ENCODE measurements around the gene PLEK. TPM values are rescaled to one million over a fixed set of nuclear protein-coding genes. Genes with fewer than 3 reads are reported as not detected.

PLEK gene
- total and polyA plus RNA-seq, 7 donors, result 5.8 to 16.8 (median 12.6) TPM

DNA sequence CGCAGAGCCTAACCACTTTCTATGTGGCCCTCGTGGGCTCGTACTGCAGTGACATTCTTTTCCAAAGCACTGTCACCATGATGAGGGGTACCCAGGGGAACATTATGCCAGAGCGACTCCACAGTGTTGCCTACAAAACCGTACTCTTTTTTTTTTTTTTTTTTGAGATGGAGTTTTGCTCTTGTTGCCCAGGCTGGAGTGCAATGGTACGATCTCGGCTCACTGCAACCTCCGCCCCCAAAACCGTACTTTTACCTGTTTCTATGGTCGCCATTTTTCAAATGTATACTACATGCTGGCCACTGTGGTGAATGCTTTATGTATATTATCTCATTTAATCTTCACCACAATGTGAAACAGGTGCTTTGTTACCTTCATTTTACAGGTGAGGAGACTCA is 4.3 kb downstream of the PLEK start:
- 87 to 89% methylated on average over 10 of the region's 10 CpGs for WGBS, 2 donors
- Histone ChIP-seq H3K9me3 (no peaks in the 10 kb centered on the region), H3K4me3 (no peak overlapping the region), H3K4me1 (peaks cover 0 to 16% (median 6%) of the 10 kb centered on the region in 4 donors), H3K36me3 (no peaks in the 10 kb centered on the region), H3K27ac (no peak overlapping the region), H3K27me3 (no peaks in the 10 kb centered on the region)
- TF ChIP-seq POLR2A (IDR thresholded peaks at IDR 0.05) (no peak), EP300 (IDR thresholded peaks at IDR 0.05) (no peak)
- TF ChIP-seq, protein P1, sequence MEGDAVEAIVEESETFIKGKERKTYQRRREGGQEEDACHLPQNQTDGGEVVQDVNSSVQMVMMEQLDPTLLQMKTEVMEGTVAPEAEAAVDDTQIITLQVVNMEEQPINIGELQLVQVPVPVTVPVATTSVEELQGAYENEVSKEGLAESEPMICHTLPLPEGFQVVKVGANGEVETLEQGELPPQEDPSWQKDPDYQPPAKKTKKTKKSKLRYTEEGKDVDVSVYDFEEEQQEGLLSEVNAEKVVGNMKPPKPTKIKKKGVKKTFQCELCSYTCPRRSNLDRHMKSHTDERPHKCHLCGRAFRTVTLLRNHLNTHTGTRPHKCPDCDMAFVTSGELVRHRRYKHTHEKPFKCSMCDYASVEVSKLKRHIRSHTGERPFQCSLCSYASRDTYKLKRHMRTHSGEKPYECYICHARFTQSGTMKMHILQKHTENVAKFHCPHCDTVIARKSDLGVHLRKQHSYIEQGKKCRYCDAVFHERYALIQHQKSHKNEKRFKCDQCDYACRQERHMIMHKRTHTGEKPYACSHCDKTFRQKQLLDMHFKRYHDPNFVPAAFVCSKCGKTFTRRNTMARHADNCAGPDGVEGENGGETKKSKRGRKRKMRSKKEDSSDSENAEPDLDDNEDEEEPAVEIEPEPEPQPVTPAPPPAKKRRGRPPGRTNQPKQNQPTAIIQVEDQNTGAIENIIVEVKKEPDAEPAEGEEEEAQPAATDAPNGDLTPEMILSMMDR (IDR thresholded peaks at IDR 0.05), result no peak
- intact Hi-C loops (cut with DNase I), result no loop called here
- DNase-seq, result no peak

DNA sequence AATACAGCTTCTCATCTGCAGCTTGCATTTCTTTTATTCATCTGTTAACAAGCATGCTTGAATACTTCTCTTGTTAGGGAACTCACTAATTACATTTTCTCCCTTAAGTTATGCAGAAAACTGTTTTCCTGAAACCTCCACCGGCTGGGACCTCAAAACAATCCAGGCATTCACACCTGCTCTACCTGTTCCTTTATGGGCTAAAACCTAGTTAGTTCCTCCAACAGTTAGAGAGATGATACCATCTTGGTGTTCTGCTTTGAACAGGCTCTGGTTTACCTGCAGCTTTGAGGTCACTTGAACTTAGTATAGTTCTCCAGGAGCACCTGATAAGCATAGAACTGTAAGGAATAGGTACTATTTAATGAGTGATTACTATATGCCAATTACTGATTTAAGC is 6.1 kb downstream of the PLEK start:
- intact Hi-C loops (cut with DNase I), result no loop called here
- no peak overlapping the region for H3K4me3 ChIP-seq
- H3K9me3 ChIP-seq, result no peaks in the 10 kb centered on the region
- H3K27ac ChIP-seq, result no peak overlapping the region
- 33 to 46% methylated on average over 1 of the region's 1 CpG for WGBS, 2 donors
- no peaks in the 10 kb centered on the region for H3K36me3 ChIP-seq
- peaks cover 0 to 16% (median 6%) of the 10 kb centered on the region in 4 donors for H3K4me1 ChIP-seq
- no peaks in the 10 kb centered on the region for H3K27me3 ChIP-seq
- no peak for DNase-seq
- TF ChIP-seq, protein P1 (IDR thresholded peaks at IDR 0.05), result no peak
- TF ChIP-seq EP300 (IDR thresholded peaks at IDR 0.05) (no peak), POLR2AphosphoS5 (IDR thresholded peaks at IDR 0.05) (no peak), POLR2A (IDR thresholded peaks at IDR 0.05) (no peak)

DNA sequence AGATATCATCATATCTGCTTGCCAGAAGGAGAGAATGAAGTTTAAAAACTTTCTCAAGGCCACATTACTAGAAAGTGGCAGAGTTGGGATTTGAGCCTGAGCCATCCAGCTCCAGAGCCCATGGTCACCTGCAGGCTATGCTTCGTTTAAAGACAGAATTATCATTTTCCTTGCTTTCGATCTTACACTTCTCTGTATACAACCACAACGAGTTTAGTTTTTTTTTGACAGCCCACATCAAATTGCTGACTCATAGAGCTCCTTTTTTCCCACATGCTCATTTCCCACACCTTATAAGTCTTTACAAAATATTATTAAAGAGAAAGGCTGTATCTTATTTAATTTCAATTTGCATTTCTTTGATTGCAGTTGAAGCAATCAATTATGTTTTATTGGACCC is 6.5 kb downstream of the PLEK start:
- Histone ChIP-seq H3K4me1 (peaks cover 0 to 16% (median 6%) of the 10 kb centered on the region in 4 donors), H3K36me3 (no peaks in the 10 kb centered on the region), H3K27ac (no peak overlapping the region), H3K4me3 (no peak overlapping the region), H3K9me3 (no peaks in the 10 kb centered on the region), H3K27me3 (no peaks in the 10 kb centered on the region)
- TF ChIP-seq POLR2A (IDR thresholded peaks at IDR 0.05) (no peak), EP300 (IDR thresholded peaks at IDR 0.05) (no peak), POLR2AphosphoS5 (IDR thresholded peaks at IDR 0.05) (no peak)
- TF ChIP-seq, protein P1 (IDR thresholded peaks at IDR 0.05), result no peak
- no peak for DNase-seq
- WGBS, 2 donors, result 30 to 63% methylated on average over 3 of the region's 3 CpGs
- intact Hi-C loops (cut with DNase I), result no loop called here

DNA sequence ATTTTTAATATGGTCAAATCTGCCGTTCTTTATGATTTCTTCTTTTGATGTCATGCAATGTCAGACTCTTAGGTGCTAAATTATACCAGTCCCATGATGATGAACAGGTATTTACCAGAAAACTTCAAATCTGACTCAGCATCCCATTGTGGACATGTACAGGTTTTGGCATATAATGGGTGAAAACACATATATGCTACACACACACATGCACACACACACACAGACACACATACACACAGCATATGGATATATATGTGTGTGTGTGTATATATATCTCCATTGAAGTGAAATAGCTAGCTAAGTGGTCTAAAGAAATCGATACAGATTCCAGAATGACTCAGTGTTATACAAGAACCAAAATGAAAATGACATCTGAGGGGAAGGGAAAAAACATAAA is 7.4 kb downstream of the PLEK start:
- Histone ChIP-seq H3K4me3 (no peak overlapping the region), H3K27me3 (no peaks in the 10 kb centered on the region), H3K36me3 (no peaks in the 10 kb centered on the region), H3K4me1 (peaks cover 0 to 15% (median 6%) of the 10 kb centered on the region in 4 donors), H3K9me3 (no peaks in the 10 kb centered on the region), H3K27ac (no peak overlapping the region)
- DNase-seq, result no peak
- intact Hi-C loops (cut with DNase I), result no loop called here
- 80 to 86% methylated on average over 2 of the region's 2 CpGs for WGBS, 2 donors
- TF ChIP-seq EP300 (IDR thresholded peaks at IDR 0.05) (no peak), POLR2A (IDR thresholded peaks at IDR 0.05) (no peak), POLR2AphosphoS5 (IDR thresholded peaks at IDR 0.05) (no peak)
- TF ChIP-seq, protein P1 (IDR thresholded peaks at IDR 0.05), result no peak

DNA sequence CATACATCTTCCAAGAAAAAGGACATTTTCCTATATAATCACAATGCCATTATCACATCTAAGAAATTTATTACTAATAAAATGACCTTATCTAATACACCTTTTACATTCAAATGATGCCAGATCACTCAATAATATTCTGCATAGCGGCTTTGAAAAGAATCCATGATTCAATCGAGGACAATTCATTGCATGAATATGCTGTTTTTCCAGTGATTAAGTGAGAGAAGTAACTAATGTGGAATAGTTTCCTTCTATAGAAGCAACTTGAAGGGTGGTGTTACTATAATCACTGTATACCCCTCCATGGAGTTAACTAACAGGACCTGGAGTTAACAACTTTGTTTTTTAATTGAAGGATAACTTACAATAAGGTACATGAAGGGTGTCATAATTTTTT is 9.1 kb downstream of the PLEK start:
- WGBS, 2 donors, result 94 to 95% methylated on average over 2 of the region's 2 CpGs
- Histone ChIP-seq H3K27me3 (no peaks in the 10 kb centered on the region), H3K4me1 (no peaks in the 10 kb centered on the region), H3K4me3 (no peak overlapping the region), H3K9me3 (no peaks in the 10 kb centered on the region), H3K27ac (no peak overlapping the region), H3K36me3 (no peaks in the 10 kb centered on the region)
- TF ChIP-seq POLR2A (IDR thresholded peaks at IDR 0.05) (no peak), POLR2AphosphoS5 (IDR thresholded peaks at IDR 0.05) (no peak), EP300 (IDR thresholded peaks at IDR 0.05) (no peak)
- TF ChIP-seq, protein P1 (IDR thresholded peaks at IDR 0.05), result no peak
- intact Hi-C loops (cut with DNase I), result no loop called here
- no peak for DNase-seq

All from sigmoid colon (tissue), 7 donors.